SU-DHL-6 (cell line): ENCODE data around the gene DUSP2.

Experiments
- H2AFZ ChIP-seq: fragments of 200-600 bp; sonication (generic); 2 replicates; pipeline ENCODE4 v1.6.1; 2014; ENCODE audit warnings: low read depth, mild to moderate bottlenecking, moderate library complexity, mixed read lengths, antibody characterized with exemption, low read length; ENCODE audit not compliant: severe bottlenecking
- H3F3A ChIP-seq: fragments of 200-600 bp; shearing (Covaris generic); 2 replicates; pipeline ENCODE4 v1.6.0; 2016; ENCODE audit warnings: antibody characterized with exemption, mild to moderate bottlenecking; ENCODE audit not compliant: insufficient read depth
- H3K27ac ChIP-seq: fragments of 200-600 bp; sonication (generic); 2 replicates; pipeline ENCODE4 v1.5.1; 2016; ENCODE audit warnings: low read depth, mild to moderate bottlenecking, low read length, moderate library complexity, mixed read lengths
- H3K27me3 ChIP-seq: fragments of 200-600 bp; sonication (generic), shearing (Covaris generic); 2 replicates; pipeline ENCODE4 v1.6.0; 2014; ENCODE audit warnings: mild to moderate bottlenecking, low read length
- H3K36me3 ChIP-seq: fragments of 200-600 bp; sonication (generic); 2 replicates; pipeline ENCODE4 v1.6.1; 2014; ENCODE audit warnings: mild to moderate bottlenecking, low read length, mixed read lengths
- H3K4me2 ChIP-seq: fragments of 300-600, 200-600 bp; shearing (Covaris generic), sonication (generic); 2 replicates; pipeline ENCODE4 v1.6.0; 2014; ENCODE audit warnings: low read length, low read depth, mild to moderate bottlenecking; ENCODE audit not compliant: poor library complexity, severe bottlenecking
- H3K4me3 ChIP-seq: fragments of 200-600 bp; sonication (generic); 2 replicates; pipeline ENCODE4 v1.5.1; 2014; ENCODE audit warnings: antibody characterized with exemption, low read length, mild to moderate bottlenecking, mixed read lengths; ENCODE audit not compliant: insufficient read depth, poor library complexity, severe bottlenecking
- H3K79me2 ChIP-seq: fragments of 200-600 bp; sonication (generic); 2 replicates; pipeline ENCODE4 v1.6.1; 2014; ENCODE audit warnings: mild to moderate bottlenecking, low read length, moderate library complexity; ENCODE audit not compliant: insufficient read depth
- H3K9ac ChIP-seq: fragments of 200-600 bp; sonication (generic); 2 replicates; pipeline ENCODE4 v1.7.0; 2014; ENCODE audit warnings: mild to moderate bottlenecking, low read length
- H3K9me2 ChIP-seq: fragments of 200-600 bp; sonication (generic); replicated peaks from 2 replicates; pipeline ENCODE4 v1.6.1; 2014; ENCODE audit warnings: low read length; ENCODE audit not compliant: insufficient read depth
- H3K9me3 ChIP-seq: fragments of 200-600 bp; sonication (generic); 2 replicates; pipeline ENCODE4 v1.6.1; 2014; ENCODE audit warnings: low read length, mixed read lengths; ENCODE audit not compliant: insufficient read depth
- H4K20me1 ChIP-seq: fragments of 200-600 bp; sonication (generic); 2 replicates; pipeline ENCODE4 v1.6.1; 2014; ENCODE audit warnings: low read depth, mild to moderate bottlenecking, antibody characterized with exemption, low read length, moderate library complexity, mixed read lengths
- CTCF ChIP-seq: fragments of 200-600 bp; sonication (generic); IDR thresholded peaks from one replicate; pipeline ENCODE4 v1.5.1; 2017; ENCODE audit warnings: antibody characterized with exemption, mild to moderate bottlenecking, low read length, moderate library complexity; ENCODE audit not compliant: insufficient read depth, poor library complexity, severe bottlenecking
- EZH2phosphoT487 ChIP-seq: fragments of 200-600 bp; sonication (generic), shearing (Covaris generic); conservative IDR thresholded peaks from 2 replicates; pipeline ENCODE4 v1.6.1; 2018; ENCODE audit warnings: mild to moderate bottlenecking, antibody characterized with exemption, low read length, moderate library complexity, mixed read lengths

Gene DUSP2

DNA sequence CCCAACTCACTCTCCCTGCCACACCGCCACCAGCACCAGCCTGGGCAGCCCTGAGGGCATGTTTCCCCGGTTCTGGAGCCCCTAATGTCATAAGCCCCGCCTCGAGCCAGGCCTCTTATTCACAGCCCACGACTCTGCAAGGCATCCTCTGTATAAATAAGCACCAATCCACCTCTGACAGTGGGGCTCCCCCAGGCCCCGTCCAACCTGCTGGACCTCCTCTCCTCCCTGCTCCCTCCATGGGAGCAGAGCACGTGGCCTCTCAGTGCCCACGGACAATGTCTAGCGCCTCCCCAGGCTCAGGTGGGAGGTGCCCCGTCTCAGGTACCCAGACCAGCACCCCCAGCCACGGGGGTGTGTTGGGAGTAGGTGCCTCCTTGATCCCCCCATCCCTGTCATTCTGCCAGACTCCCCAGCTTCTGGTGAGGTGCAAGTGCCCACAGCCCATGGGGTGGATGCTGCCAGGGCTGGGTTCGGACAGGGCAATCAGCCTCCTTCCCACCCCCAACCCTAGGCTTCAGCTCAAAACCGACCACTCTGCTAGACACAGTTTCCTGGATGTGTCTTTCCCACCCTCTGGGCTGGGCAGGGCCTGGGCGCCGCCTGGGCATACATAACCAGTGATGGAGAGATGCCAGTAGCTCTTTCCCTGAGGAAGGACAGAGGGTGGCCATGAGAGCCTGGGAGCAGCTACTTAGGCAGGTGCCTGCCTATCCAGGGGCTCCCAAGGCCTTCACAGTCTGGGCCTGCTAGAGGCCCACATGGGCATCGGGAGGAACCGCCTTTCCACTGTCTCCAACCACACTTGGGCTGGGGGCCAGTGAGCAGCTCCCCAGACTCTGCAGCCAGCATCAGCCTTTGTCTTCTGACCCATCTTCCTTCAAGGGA, 27.3 kb downstream of the DUSP2 start:
- Histone ChIP-seq H3K27me3 (no peaks in the 10 kb centered on the region), H3K79me2 (no peaks in the 10 kb centered on the region), H3K9me2 (no peaks in the 10 kb centered on the region), H3K9me3 (no peaks in the 10 kb centered on the region), H3K36me3 (no peaks in the 10 kb centered on the region), H3K27ac (no peak overlapping the region), H3F3A (no peaks in the 10 kb centered on the region), H3K9ac (no peak overlapping the region), H2AFZ (no peak overlapping the region), H3K4me2 (peak overlapping the region; percentile 64), H3K4me3 (no peak overlapping the region), H4K20me1 (no peaks in the 10 kb centered on the region)
- TF ChIP-seq CTCF = no peak
- no peak for TF ChIP-seq EZH2phosphoT487

- Histone ChIP-seq H4K20me1 (no peaks in the 10 kb centered on the region), H3K9me3 (no peaks in the 10 kb centered on the region), H3K36me3 (no peaks in the 10 kb centered on the region), H3K9ac (peak overlapping the region; percentile 56), H3F3A (no peaks in the 10 kb centered on the region), H3K79me2 (no peaks in the 10 kb centered on the region), H3K4me3 (peak overlapping the region; percentile 58), H3K27ac (no peak overlapping the region), H2AFZ (peak overlapping the region; percentile 92), H3K27me3 (no peaks in the 10 kb centered on the region), H3K4me2 (peak overlapping the region; percentile 64), H3K9me2 (no peaks in the 10 kb centered on the region)
- TF ChIP-seq CTCF = peak; percentile 82
- no peak for TF ChIP-seq EZH2phosphoT487
Observed at GRCh38 chr2:96116879-96117533, 28.2 kb downstream of the DUSP2 start.

- H3K27ac ChIP-seq = no peak within 1 kb of the TSS
- peak within 1 kb of the TSS; percentile 56 for H3K9ac ChIP-seq
- peak within 1 kb of the TSS; percentile 64 for H3K4me2 ChIP-seq
- H4K20me1 ChIP-seq = no peaks in the 10 kb centered on the region
- peak within 1 kb of the TSS; percentile 92 for H2AFZ ChIP-seq
- H3F3A ChIP-seq = no peaks in the 10 kb centered on the region
- no peaks in the 10 kb centered on the region for H3K9me2 ChIP-seq
- peak within 1 kb of the TSS; percentile 58 for H3K4me3 ChIP-seq
- H3K79me2 ChIP-seq = no peaks in the 10 kb centered on the region
- H3K27me3 ChIP-seq = no peaks in the 10 kb centered on the region
- H3K9me3 ChIP-seq = no peaks in the 10 kb centered on the region
- no peaks in the 10 kb centered on the region for H3K36me3 ChIP-seq
- TF ChIP-seq CTCF (no peak), EZH2phosphoT487 (no peak)
Observed at GRCh38 chr2:96116424-96116878, 28.8 kb downstream of the DUSP2 start, which contains the start of gene ADRA2B. TSS of gene ADRA2B (minus strand) at chr2:96116571. CDS start at chr2:96116149, 422 bp downstream.
